GM19452 (cell line): Measurements from ENCODE around the gene UBE2G1.

ENCODE experiments used
- ATAC-seq: cut with Tn5 transposase; IDR thresholded peaks from one replicate; pipeline ENCODE4 v1.9.1; 2021; ENCODE audit not compliant: unreplicated experiment

UBE2G1 gene

DNA sequence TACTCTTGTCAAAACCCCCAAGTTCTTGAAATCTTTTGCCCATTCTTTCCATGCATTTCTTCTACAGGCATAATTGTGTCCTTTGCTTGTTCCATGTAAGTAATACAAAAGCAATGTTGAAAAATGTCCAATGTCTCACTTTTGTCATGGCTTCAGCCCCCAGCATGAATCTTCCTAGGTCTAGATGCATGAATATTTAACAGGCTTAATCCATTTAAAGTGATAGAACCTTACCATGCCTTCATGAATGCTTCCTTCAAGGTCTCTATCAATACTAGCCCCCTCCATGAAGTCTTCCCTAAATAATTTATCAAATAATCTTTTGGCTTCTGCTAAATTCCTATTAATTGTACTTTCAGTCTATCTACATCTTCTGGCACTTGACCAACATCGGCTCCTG lies 56.6 kb downstream of the UBE2G1 start:
- ATAC-seq: no peak

DNA sequence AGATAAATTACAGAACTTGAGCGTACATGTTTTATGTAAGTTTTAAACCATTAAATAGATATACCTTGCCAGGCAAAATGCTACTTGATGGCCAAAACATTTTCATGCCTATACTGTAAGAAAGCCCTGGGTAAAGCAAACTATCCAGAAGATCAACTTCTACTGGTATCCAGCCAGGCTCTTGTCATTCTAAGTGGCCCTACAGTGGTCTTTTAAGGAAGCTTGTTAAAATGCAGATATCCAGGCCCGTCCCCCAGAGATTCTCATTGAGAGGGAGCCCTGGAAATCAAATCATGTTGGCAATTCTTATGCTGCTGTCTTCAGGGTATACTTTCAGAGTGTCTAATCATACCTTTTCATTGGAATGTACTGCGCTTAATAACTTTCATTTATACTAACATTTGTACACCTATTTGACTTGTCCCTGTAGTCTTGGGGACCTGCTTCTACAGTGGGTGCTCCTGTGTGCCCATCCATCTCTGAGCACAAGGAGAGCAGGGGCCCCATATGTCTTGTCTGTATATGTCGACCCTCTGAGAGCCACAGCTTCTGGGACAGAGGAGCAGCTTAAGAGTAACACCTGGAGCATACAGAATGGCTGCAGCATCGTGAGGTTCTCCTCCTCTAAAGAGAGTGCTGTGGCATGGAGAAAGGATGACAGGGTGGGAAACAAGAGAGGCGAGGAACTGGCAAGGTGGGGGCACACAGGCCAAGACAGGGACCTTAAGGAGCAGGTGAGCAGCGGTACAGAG lies 59.1 kb downstream of the UBE2G1 start:
- no peak for ATAC-seq

DNA sequence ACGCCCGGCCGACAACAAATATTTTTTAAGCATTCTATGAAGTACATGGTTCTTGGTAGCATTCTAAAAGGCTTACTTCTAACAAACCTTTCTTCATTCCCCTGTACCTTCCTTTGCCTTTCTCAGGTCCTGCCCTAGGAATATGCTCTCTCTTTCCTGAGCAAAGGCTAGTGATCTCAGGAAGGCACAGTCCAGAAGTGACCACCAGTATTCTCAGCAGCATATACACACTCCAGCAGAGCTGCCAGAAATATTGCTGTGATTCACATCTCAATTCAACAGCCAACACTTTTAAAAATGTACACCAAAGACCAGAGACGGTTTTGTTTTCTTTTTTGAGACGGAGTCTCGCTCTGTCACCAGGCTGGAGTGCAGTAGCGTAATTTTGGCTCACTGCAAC lies 61.3 kb downstream of the UBE2G1 start:
- no peak for ATAC-seq

DNA sequence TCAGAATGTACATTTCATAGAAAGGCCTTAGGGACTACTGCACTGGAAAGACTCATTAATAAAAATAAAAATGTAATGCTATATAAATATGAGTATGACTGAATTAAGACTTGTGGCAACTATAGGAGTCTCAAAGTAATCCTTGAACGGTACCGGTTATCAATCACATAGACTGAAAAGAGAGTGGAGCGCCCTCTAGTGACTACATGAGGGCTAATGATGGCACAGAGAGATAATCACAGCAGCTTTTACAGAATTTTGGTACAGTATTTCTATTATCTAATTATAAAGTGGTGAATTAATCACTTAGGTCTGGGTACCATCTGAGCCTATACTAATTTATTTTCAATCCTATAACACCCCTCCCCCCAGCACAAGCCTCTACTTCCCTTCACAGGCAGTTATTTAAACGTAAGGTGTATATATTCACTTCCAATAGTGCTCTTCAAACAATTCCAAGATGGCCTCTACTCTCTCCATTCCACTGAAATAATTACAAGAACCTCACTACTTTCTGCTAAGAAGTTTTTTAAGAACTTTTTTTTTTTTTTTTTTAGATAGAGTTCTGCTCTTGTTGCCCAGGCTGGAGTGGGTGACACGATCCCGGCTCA lies 62.0 kb downstream of the UBE2G1 start:
- no peak for ATAC-seq

DNA sequence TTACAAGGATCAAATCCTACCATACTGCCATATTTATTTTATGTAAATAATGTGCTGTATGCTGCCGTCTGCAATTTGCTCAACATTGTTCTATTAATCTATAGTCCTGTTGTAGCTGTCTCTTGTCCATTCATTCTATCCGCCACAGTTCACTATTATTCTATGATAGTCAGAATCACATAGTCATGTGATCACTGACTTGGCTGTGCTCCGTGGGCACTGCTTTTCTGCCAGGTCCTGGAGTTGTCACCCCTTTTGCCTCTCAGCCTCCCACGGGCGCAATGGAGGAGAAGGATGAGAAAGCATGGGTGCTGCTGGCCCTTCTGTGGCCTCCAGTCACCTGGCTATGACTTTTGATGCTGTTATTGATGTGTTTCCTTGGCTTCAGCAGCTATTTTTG lies 65.4 kb downstream of the UBE2G1 start:
- ATAC-seq: no peak

DNA sequence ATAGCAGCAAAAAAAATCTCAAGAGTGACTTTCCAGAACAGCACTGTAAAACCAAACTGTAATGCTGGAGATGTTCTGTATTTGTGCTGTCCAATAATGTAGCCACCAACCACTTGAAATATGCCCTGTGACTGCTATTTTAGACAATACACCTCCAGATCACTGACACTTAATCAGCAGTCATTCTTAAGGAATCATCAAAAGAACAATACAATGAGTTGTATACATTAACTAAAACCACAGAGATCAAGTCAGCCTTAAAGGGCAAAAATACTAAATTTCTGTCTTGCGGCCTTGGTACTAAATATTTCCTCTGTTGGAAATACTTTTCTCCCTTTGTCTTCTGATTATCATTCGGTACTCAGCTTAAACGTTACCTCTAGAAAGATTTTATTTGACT lies 69.1 kb downstream of the UBE2G1 start:
- no peak for ATAC-seq

DNA sequence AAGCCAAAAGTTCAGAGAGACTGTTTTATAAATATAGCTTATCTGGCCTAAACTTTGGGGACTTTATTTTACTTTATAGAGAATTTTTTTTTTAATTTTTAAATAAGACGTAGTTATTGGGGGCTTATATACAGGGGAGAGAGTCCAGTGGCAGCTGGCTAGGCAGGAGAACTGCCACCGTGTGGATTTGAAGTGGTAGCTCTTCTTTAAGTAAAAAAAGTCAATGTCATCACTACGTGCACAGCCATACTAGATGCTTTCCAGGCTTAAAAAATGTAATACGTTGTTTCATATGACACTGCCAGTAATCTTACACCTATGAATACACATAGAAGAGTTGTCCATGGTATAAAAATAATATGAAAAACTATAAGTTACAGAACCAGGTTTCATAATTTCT lies 70.8 kb downstream of the UBE2G1 start:
- no peak for ATAC-seq

DNA sequence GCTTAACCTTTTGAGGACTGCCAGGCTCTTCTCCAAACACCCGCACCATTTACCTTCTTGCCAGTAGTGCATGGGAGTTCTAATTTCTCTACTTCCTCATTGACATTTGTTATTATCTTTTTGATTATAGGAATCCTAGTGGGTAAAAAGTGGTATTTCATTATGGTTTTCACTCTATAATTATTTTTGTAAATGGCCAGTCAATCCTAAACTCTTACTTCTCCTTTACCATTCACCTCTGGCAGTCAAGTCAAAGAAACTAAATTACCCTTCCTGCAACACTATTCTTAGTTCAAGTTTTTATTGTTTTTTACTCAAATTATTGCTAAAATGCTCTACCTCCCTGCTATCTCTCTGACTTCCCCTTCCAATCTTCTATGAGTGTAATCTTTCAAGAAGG lies 72.9 kb downstream of the UBE2G1 start:
- ATAC-seq: no peak

DNA sequence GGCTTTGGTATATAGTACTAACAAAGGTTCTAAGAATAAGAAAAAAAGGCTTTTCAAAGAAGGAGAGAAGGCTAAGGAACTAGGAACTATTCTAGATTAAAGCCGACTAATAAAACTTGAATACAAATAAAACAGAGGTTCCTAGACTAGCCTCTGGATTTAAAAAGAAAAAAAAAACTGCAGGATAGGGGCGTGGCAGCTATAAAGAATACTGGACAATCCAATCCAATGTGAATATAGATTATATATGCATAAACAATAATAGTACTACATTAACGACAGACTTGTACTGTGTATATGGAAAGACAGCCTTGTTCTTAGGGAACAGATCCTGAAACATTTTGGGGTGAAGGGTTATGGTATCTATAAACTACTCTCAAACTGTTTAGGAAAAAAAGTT lies 78.8 kb downstream of the UBE2G1 start:
- no peak for ATAC-seq

DNA sequence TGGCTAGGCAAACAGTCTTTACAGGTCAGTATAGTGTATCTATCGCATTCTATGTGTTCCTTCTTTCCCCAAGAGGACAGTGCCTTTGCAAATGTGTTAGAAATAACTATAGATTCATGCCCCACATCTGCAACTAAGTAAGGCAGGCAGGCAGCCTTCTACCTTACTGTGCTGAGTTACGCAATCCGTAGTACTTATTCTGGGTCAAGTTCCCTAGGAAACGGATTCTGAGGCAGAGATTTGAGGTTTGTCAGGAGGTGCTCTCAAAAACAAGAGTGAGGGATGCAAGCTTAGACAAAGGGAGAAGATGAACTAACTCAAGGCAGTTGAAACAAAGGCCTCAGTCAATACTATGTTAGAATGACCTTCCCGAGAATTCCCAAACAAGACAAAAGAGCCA lies 90.0 kb downstream of the UBE2G1 start:
- ATAC-seq: no peak

DNA sequence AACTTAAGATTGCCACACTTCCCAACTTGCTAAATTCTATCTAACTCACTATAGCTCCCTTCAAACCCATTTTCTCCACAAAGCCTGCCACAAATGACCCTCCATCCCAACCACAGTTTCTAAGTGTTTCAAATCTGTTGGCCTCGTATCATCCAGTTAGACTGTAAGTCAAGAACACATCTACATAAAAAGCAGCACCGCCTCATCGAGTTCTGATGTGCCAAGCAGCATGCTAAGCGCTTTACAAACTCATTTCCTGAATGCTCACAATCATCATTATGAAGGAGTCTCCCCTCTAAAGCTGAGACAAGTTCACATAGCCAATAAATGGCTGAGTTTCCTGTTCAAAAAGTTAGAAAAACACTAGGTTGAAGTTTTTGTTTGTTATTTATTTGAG lies 93.5 kb downstream of the UBE2G1 start:
- ATAC-seq: no peak

DNA sequence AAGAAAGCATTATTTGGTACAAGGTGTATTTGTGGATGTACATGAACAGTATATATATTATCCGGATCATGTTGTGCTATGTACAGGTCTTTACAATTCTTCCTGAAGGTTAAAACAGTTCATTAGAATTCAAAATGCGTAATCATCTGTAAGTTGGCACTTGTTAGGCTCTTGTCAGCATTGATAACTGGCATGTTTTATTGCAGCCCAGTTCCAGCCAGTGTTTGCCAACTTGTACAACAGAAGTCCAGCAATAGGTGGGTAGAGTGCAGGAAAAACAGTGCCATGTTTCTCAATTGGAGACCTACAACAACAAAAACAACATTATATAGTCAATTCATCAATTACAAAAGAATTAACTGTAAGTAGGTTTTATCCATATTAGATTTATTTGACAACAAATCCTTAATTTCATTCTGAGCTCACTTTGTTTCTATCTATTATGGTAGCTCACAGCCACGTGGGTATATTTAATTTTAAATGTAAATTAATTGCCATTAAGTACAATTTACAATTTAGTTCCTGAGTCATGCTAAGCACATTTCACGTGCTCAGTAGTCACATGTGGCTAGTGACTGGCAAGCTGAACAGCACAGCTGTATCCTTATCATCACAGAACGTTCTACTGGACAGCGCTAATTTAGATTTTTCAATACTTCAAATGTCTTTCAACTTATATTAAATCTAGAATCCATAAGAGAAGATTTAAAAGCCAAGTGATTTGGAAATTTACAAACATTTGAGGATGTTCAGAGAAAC lies 94.1 kb downstream of the UBE2G1 start:
- no peak for ATAC-seq

DNA sequence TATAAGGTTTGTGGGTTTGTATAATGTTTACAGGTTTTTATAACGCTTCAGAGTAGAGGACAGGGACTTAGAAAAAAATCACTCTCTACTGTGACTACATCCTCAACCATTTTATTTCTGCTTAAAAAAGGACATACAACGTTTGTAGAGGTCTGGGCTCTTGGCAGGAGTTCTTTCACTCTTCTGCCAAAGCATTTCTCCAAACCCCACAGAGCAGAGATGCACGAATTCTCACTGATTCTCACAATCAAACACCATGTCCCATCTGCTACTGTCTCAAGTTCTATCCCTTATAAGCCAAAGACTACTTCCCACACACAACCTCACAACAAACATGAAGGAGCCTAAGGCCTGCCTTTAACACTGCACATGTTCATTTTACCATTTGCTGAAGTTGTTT lies 95.7 kb downstream of the UBE2G1 start:
- no peak for ATAC-seq

DNA sequence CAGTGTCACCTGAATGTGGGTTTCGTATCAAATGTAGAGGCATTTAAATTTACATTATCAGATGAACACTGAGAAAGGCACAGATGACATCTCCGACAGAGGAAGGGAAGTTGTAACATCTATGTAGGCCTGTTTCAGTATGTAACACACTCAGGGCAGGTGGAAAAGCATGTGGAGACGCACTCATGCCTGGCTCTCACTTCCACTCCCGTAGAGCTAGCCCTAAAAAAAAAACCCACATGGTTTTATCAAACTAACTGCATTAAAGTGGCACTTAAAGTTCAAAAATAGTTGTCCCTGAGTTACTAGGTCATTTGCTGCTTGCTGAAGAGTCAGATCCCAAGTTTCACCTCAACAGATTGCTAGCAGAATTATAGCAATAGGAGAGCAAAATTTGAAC lies 96.6 kb downstream of the UBE2G1 start:
- ATAC-seq: no peak

DNA sequence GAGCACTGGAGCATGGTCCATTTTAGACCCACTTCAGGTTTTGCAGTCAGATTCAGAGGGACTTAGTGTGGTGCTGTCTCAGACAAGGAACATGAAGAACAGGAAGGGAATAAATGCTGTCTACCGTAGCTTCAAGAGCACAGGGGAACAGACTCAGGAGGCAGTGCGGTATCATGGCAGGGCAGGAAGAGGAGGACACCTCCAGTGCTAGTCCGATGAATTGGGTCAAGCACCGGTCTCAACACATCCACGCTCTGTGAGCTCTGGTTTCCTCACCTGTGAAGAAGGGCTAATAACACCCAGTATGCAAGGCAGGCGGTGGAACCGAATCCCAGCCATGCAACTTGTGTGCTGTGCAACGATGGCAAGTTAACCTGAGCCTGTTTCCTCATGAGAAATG lies 99.1 kb downstream of the UBE2G1 start:
- ATAC-seq: no peak

DNA sequence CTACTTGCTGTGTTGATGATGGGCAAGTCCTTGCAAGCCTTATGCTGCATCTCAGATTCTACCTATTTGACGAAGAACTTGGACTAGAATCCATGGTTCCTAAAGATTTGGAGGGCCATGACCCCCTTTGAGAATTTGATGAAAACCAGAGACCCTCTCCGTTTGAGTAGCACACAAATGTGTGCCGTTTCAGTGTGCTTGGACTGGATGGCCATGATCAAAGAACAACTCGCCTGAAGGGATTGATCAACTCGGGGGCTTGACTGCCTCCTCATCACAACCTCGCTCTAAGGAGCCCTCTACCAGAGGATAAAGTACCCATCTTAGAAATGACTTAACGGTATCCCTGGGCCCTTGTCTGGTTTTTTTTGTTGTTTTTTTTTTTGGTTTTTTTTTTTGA lies 99.9 kb downstream of the UBE2G1 start:
- ATAC-seq: no peak

DNA sequence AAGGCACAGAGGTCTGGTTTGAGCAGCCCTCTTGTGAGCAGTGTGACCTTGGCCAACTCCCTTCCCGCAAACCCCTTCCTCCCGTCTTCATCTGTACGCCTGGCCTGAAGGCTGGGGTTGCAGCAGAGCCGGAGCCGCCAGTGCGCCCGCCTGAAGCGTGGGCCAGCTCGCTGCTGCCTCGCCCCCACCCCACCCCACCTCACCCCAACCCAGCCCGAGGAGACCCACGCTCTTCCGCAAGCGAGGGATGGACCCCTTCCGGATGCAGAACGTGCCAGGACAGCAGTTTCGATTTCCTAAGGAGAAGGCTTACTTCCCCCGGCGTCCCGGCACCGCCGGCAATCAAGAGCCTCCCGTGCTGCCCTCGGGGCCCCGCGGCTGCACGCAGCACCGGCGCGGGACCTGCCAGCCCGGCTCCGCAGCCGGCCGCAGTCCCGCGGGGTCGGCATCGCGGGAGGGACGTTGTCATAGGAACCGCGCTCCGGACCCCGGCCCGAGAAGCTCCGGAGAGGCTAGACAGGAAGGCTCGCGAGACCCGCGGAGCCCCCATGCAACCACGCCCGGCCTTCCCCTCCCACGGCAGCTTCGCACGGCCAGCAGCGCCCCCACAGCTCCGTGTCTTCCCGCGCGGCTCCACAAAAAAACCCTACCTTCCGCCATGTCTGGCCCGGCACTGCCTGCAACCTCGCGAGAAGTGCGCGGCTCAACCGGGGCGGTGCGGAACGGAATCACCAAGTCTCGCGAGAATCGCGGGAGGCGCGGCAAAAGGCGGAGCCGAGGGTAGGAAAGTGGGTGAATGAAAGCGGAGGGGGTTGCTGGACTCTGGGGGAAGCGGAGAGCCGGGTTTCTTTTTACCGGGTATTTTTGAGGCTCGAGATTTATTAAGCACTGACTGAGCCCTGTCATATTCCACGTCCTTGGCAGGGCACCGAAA lies 102.9 kb downstream of the UBE2G1 start, which contains the start of gene ANKFY1:
ANKFY1 (minus strand) TSS at position 698 of the 934 bp plus-strand sequence; CDS start at position 660, 38 bp downstream.
- ATAC-seq: peak; percentile 85

DNA sequence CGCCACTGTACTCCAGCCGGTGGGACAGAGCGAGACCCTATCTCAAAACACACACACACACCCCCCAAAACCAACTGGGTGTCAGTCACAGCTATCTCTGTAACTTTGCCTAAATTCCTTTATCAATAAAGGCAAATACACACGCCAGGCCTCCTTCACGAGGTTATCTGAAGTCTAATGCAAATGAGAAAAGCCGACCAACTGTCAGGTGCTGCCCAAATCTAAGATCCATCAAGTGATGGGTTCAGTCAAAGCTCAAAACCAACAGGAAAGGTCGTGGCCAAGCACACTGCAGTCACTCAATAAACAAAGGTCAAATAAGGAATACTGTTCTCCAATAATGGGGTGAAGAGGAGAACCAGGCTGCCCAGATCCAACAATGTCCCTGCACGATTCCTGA lies 103.8 kb downstream of the UBE2G1 start:
- ATAC-seq: no peak

DNA sequence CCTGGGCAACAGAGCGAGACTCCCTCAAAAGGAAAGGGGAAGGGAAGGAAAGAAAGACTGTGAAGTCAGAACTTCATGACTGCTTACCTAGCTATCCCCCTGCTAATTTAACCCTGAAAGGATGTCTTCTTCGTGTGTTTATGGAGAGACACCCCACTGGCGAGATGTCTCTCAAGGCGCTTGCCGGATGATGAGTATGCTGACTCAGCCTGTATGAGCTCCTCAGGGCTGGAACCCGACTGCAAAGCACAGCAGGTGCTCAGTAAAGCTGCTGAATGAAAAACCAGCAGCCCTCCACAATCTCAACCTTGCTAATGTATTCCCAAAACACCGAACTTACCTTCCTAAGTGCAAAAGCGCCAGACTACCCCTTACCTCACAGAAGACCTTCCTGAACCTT lies 105.0 kb downstream of the UBE2G1 start:
- no peak for ATAC-seq

DNA sequence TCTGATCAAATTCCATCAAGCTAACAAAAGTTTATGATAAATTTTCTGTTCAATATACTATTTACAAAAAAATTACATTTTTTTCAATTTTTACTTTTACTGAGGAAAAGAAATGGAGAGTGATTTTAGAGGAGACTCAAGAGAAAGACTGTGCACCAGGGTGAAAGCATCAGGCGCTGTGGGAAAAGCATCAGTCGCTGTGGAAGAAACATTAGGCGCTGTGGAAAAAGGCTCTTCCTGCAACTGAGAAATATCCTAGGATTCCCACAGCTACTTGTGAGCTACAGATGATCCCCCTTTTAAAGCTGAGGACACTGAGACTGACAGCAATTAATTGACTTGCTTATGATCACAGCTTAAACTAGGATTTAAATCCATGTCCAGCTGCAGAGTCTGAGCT lies 107.6 kb downstream of the UBE2G1 start:
- no peak for ATAC-seq

DNA sequence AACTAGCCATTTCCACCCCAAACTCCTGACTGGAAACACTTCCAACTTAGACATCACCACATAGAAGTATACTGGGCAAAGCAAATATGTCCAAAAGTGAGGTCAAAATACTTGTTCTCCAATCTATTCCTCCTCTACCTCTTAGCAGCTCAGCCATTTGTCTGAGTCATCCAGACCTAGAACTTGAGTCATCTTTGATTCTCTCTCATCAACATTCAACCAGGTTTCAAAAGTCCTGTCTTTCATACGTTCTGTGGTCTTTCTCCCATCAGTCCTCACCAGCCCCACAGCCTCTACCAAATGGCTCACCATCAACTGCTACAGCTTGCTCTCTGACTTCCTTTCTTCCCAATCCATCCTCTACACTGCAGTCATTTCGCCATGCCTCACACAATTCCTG lies 109.5 kb downstream of the UBE2G1 start:
- no peak for ATAC-seq
